ENCODE results near the gene NEGR1.

DNA sequence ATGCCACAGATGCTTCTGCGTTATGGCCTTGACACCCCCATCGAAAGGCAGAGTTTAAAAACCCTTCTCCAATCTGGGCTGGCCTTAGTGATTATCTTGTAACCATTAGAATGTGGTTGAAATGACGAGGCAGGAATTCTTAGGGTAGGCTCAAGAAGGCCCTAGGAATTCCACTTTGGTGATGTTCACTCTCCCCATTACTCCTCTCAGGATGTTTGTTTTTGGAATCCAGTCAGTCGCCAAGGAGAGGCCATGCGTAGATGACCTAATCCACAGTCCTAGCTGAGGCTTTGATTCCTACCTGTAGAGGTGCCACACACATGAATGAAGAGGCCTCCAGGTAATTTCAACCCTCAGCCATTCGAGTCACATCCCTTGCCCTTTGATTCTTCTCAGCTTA is 318.2 kb downstream of the NEGR1 start:
- TF ChIP-seq EZH2 (IDR thresholded peaks at IDR 0.05; ENCODE audit: borderline replicate concordance, insufficient read depth, low read length, poor library complexity, severe bottlenecking) (no peak), RAD21 (conservative IDR thresholded peaks at IDR 0.05) (no peak), POLR2AphosphoS5 (IDR thresholded peaks at IDR 0.05) (no peak), SMC3 (conservative IDR thresholded peaks at IDR 0.05; ENCODE audit: poor library complexity) (no peak), TAF1 (IDR thresholded peaks at IDR 0.05; ENCODE audit: low read depth) (no peak), MXI1 (conservative IDR thresholded peaks at IDR 0.05; ENCODE audit: poor library complexity, severe bottlenecking) (no peak)
- TF ChIP-seq, protein P1, sequence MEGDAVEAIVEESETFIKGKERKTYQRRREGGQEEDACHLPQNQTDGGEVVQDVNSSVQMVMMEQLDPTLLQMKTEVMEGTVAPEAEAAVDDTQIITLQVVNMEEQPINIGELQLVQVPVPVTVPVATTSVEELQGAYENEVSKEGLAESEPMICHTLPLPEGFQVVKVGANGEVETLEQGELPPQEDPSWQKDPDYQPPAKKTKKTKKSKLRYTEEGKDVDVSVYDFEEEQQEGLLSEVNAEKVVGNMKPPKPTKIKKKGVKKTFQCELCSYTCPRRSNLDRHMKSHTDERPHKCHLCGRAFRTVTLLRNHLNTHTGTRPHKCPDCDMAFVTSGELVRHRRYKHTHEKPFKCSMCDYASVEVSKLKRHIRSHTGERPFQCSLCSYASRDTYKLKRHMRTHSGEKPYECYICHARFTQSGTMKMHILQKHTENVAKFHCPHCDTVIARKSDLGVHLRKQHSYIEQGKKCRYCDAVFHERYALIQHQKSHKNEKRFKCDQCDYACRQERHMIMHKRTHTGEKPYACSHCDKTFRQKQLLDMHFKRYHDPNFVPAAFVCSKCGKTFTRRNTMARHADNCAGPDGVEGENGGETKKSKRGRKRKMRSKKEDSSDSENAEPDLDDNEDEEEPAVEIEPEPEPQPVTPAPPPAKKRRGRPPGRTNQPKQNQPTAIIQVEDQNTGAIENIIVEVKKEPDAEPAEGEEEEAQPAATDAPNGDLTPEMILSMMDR (IDR thresholded peaks at IDR 0.05; ENCODE audit: poor library complexity, severe bottlenecking) = no peak
